K562 (cell line): ENCODE data around the gene GAL3ST1. TPM values are rescaled to one million over a fixed set of nuclear protein-coding genes. Genes with fewer than 3 reads are reported as not detected.

Source experiments
- ATAC-seq: fragments of 200-7000 bp; cut with Tn5 transposase; 3 replicates; pipeline ENCODE4 v1.9.1; 2020; ENCODE audit warnings: moderate library complexity
- BruUV-seq: library from RNA; stranded (reverse); fragments of 400-500 nt; replicated peaks from 2 replicates; lab custom pipeline; 2021; lab: Mats Ljungman, UMichigan
- CTCF ChIA-PET: fragments of 300-600 bp; formaldehyde crosslinking; extraction: SDS; loops from one replicate; lab custom pipeline; 2021; ENCODE audit warnings: low intra/inter-chr PET ratio; lab: Yijun Ruan, JAX
- POLR2A ChIA-PET: fragments of 300-600, 350-650 bp; sonication (Branson Sonifier 250); formaldehyde crosslinking; extraction: SDS; loops from one replicate; lab custom pipeline; 2021; ENCODE audit warnings: antibody characterized with exemption, inconsistent platforms; lab: Yijun Ruan, JAX
- DNase-seq, 4 experiments: peaks; one replicate each; pipeline versions ENCODE4 v3.0.0 to v3.0.0-alpha.2; 2011 to 2018; ENCODE audit warnings: low spot score in 3 of 4, mixed read lengths in 3 of 4; ENCODE audit errors: extremely low read depth in 1 of 4
- FAIRE-seq: peaks from 2 replicates; lab custom pipeline; 2011; peaks lifted over from hg19 to GRCh38; lab: Jason Lieb, UNC
- H2AFZ ChIP-seq: 2 replicates; pipeline ENCODE4 v1.6.0; 2011; ENCODE audit warnings: low read depth, low read length, control low read depth, inconsistent platforms
- H3K27ac ChIP-seq: fragments of 200-600 bp; 3 replicates; pipeline ENCODE4 v1.8.0; 2011; ENCODE audit warnings: low read depth, mild to moderate bottlenecking, control low read depth, inconsistent platforms, low read length, moderate library complexity, mixed read lengths; ENCODE audit errors: extremely low read depth
- H3K27me3 ChIP-seq, 2 experiments: fragments of 300-600 bp in 1 of 2; 2 replicates in 1 of 2; 3 replicates in 1 of 2; pipeline versions ENCODE4 v1.6.0 to v1.8.0; 2011; ENCODE audit warnings: inconsistent platforms in 2 of 2, low read length in 2 of 2, mild to moderate bottlenecking in 1 of 2, mixed read lengths in 1 of 2, moderate library complexity in 1 of 2; ENCODE audit not compliant: control insufficient read depth in 2 of 2, insufficient read depth in 2 of 2
- H3K36me3 ChIP-seq: fragments of 300-600 bp; 3 replicates; pipeline ENCODE4 v1.8.0; 2011; ENCODE audit warnings: mild to moderate bottlenecking, low read length, inconsistent platforms; ENCODE audit not compliant: control insufficient read depth, insufficient read depth
- H3K4me1 ChIP-seq, 2 experiments: fragments of 200-600 bp in 1 of 2; replicated peaks in 1 of 2; 2 replicates in 1 of 2; 3 replicates in 1 of 2; pipeline versions ENCODE4 v1.5.1 to v1.8.0; 2011; ENCODE audit warnings: inconsistent platforms in 2 of 2, low read length in 2 of 2, mild to moderate bottlenecking in 1 of 2, mixed read lengths in 1 of 2, moderate library complexity in 1 of 2; ENCODE audit not compliant: control insufficient read depth in 2 of 2, insufficient read depth in 2 of 2
- H3K4me2 ChIP-seq: 2 replicates; pipeline ENCODE4 v1.6.1; 2011; ENCODE audit warnings: low read length, control low read depth, inconsistent platforms, mixed read lengths; ENCODE audit not compliant: insufficient read depth
- H3K4me3 ChIP-seq: fragments of 200-600 bp; sonication (generic), shearing (Covaris generic); 2 replicates; pipeline ENCODE4 v1.5.1; 2016; ENCODE audit warnings: control low read depth, inconsistent platforms
- H3K79me2 ChIP-seq: fragments of 200-600 bp; 3 replicates; pipeline ENCODE4 v1.8.0; 2011; ENCODE audit warnings: low read length, inconsistent platforms; ENCODE audit not compliant: control insufficient read depth, insufficient read depth
- H3K9ac ChIP-seq, 2 experiments: 2 replicates each; pipeline versions ENCODE4 v1.6.0 to v1.6.1; 2011; ENCODE audit warnings: low read depth in 2 of 2, low read length in 2 of 2, control low read depth in 1 of 2, inconsistent platforms in 1 of 2, mild to moderate bottlenecking in 1 of 2, mixed read lengths in 1 of 2; ENCODE audit not compliant: insufficient read depth in 1 of 2
- H3K9me1 ChIP-seq: one replicate; pipeline ENCODE4 v1.6.0; 2011; ENCODE audit warnings: inconsistent platforms, mild to moderate bottlenecking, low read length, moderate library complexity; ENCODE audit not compliant: control insufficient read depth, insufficient read depth
- H3K9me3 ChIP-seq: replicated peaks from 2 replicates; pipeline ENCODE4 v1.5.1; 2011; ENCODE audit warnings: low read depth, low read length, inconsistent platforms; ENCODE audit not compliant: control insufficient read depth, insufficient read depth
- H4K20me1 ChIP-seq: replicated peaks from 2 replicates; pipeline ENCODE4 v1.6.1; 2011; ENCODE audit warnings: low read length, inconsistent platforms, mixed read lengths; ENCODE audit not compliant: control insufficient read depth, insufficient read depth
- CEBPB ChIP-seq: fragments of 450-650 bp; IDR thresholded peaks from 2 replicates; pipeline ENCODE4 v1.6.1; 2016; ENCODE audit warnings: missing genetic modification characterization, missing compliant biosample characterization
- PPARD ChIP-seq: fragments of 250-450 bp; sonication (Bioruptor Pico); IDR thresholded peaks from 2 replicates; pipeline ENCODE4 v1.8.0; 2022; ENCODE audit warnings: inconsistent platforms, mild to moderate bottlenecking, moderate library complexity
- TRIM28 ChIP-seq: fragments of 450-650 bp; IDR thresholded peaks from 2 replicates; pipeline ENCODE4 v1.6.1; 2017
- ZNF124 ChIP-seq: sonication (generic); formaldehyde crosslinking; IDR thresholded peaks from 2 replicates; pipeline ENCODE4 v1.8.1; 2022; ENCODE audit warnings: missing genetic modification reagents
- WGBS: fragments of 100-300 bp; shearing (Covaris generic); methylation state at CpG from one replicate; pipeline ENCODE4 v1.1.6; 2016; ENCODE audit warnings: low coverage, mixed read lengths; ENCODE audit not compliant: insufficient coverage; ENCODE audit errors: missing lambda C conversion rate; 5-methylcytosine and 5-hydroxymethylcytosine counted together
- in situ Hi-C: fragments of 300-500 bp; cut with MboI; formaldehyde crosslinking; loops from 4 replicates; pipeline ENCODE4 v1.15.0; 2018; ENCODE audit warnings: inconsistent platforms, mixed read lengths
- intact Hi-C: fragments of 100-400 bp; cut with micrococcal nuclease; formaldehyde crosslinking; loops from 2 replicates; pipeline ENCODE4 v1.14.2; 2022
- polyA plus RNA-seq, 8 experiments: library from polyadenylated mRNA; depleted of rRNA in 4 of 8; stranded (reverse) in 5 of 8; unstranded in 3 of 8; fragments of >200 nt; fragmentation: Nextera tagmentation in 2 of 8; fragmentation: Illumina TruSeq in 1 of 8; extraction: Ambion mirVana in 2 of 8; extraction: Trizol in 1 of 8; gene quantifications; 2 replicates each; pipeline versions ENCODE4 v1.2.1 to v1.2.3, GENCODE V29; 2011 to 2014; ENCODE audit warnings: inconsistent platforms in 1 of 8, missing spikeins in 1 of 8
- total RNA-seq, 7 experiments: library from RNA; depleted of rRNA in 6 of 7; stranded (reverse); fragments of >200 nt in 6 of 7; fragmentation: Illumina TruSeq in 2 of 7; extraction: Trizol in 2 of 7; gene quantifications; 2 replicates each; pipeline versions ENCODE4 v1.2.1 to v1.2.3, GENCODE V29; 2011 to 2021; ENCODE audit warnings: low replicate concordance in 1 of 7
- TF ChIP-seq, protein P1 (sequence below): sonication (generic); formaldehyde crosslinking; IDR thresholded peaks from 2 replicates; pipeline ENCODE4 v1.8.1; 2023; ENCODE audit warnings: mild to moderate bottlenecking, missing genetic modification reagents
- TF ChIP-seq, protein P2 (sequence below): fragments of 250-450 bp; sonication (Bioruptor Pico); IDR thresholded peaks from 2 replicates; pipeline ENCODE4 v1.6.1; 2021; ENCODE audit warnings: mild to moderate bottlenecking

Gene GAL3ST1
- total and polyA plus RNA-seq, 9 of the 15 experiments (the other 6 are each of a cell fraction or from before 2014, with no cell fraction given): 0.03 to 1.9 (median 0.33) TPM; not detected in 1

DNA sequence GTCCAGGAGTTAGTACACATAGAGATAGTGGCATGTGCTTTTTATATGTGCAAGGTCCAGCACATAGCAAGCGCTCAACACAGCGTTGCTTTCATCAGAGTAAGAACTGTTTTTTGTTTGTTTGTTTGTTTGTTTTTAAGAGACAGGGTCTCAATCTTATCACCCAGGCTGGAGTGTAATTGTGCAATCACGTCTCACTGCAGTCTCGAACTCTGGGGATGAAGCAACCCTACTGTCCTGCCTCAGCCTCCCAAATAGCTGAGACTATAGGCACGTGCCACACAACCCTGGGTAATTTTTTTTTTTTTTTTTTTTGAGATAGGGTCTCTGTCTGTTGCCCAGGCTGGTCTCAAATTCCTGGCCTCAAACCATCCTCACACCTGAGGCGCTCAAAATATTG lies 43.4 kb upstream of the GAL3ST1 start:
- TF ChIP-seq, protein P1, sequence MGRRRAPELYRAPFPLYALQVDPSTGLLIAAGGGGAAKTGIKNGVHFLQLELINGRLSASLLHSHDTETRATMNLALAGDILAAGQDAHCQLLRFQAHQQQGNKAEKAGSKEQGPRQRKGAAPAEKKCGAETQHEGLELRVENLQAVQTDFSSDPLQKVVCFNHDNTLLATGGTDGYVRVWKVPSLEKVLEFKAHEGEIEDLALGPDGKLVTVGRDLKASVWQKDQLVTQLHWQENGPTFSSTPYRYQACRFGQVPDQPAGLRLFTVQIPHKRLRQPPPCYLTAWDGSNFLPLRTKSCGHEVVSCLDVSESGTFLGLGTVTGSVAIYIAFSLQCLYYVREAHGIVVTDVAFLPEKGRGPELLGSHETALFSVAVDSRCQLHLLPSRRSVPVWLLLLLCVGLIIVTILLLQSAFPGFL: no peak
- no peak for TF ChIP-seq TRIM28
- TF ChIP-seq, protein P2, sequence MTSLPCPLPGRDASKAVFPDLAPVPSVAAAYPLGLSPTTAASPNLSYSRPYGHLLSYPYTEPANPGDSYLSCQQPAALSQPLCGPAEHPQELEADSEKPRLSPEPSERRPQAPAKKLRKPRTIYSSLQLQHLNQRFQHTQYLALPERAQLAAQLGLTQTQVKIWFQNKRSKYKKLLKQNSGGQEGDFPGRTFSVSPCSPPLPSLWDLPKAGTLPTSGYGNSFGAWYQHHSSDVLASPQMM (CRISPR knock-in tag): no peak
- no peak for TF ChIP-seq PPARD (CRISPR knock-in tag)
- TF ChIP-seq ZNF124 (CRISPR knock-in tag): no peak
- peak; percentile 75 for TF ChIP-seq CEBPB
- CTCF ChIA-PET: no interaction called here

More for the DNA sequence above, 43.4 kb upstream of the GAL3ST1 start:
- H3K4me3 ChIP-seq: no peak overlapping the region
- no peaks in the 10 kb centered on the region for H3K9me3 ChIP-seq
- 53% methylated on average over 6 of the region's 6 CpGs for WGBS
- H3K79me2 ChIP-seq: no peaks in the 10 kb centered on the region
- in situ Hi-C loops: no loop called here
- no peak for ATAC-seq
- intact Hi-C loops: no loop called here
- no peak overlapping the region for H2AFZ ChIP-seq
- FAIRE-seq: no peak
- H3K9me1 ChIP-seq: no peaks in the 10 kb centered on the region
- no peak overlapping the region for H3K4me2 ChIP-seq
- no peaks in the 10 kb centered on the region for H4K20me1 ChIP-seq
- POLR2A ChIA-PET: interaction anchor here (0.6 to 4.0 kb wide), 2 partner anchors 9 to 806 kb away, joined by 7 to 17 read pairs; no protein-coding TSS in a partner anchor
- no peaks in the 10 kb centered on the region for H3K36me3 ChIP-seq
- DNase-seq: no peak
- no peaks in the 10 kb centered on the region for H3K27me3 ChIP-seq
- no peaks in the 10 kb centered on the region; a peak in 2 of 5 replicates for H3K4me1 ChIP-seq
- BruUV-seq: no TSS peak
- no peak overlapping the region for H3K9ac ChIP-seq
- H3K27ac ChIP-seq: no peak overlapping the region
